ENCODE results near the gene LRBA. TPM values are rescaled to one million over a fixed set of nuclear protein-coding genes. Genes with fewer than 3 reads are reported as not detected.

The LRBA gene
- total RNA-seq, 1 donor from 2014 or later = 26.4 TPM

GRCh38 chr4:150375025-150375424 lies 640.1 kb downstream of the LRBA start:
- peaks cover 3% of the 10 kb centered on the region for H3K9me3 Mint-ChIP-seq (ENCODE audit: unreplicated experiment)
- DNase-seq = no peak
- TF ChIP-seq CTCF (IDR thresholded peaks at IDR 0.05; ENCODE audit: partially characterized antibody, unreplicated experiment) = no peak
- H3K36me3 Mint-ChIP-seq (ENCODE audit: unreplicated experiment) = no peaks in the 10 kb centered on the region
- H3K4me3 Mint-ChIP-seq (ENCODE audit: unreplicated experiment) = no peak overlapping the region
- H3K4me1 Mint-ChIP-seq (ENCODE audit: low read depth, unreplicated experiment) = no peaks in the 10 kb centered on the region
- no peak overlapping the region for H3K27ac Mint-ChIP-seq (ENCODE audit: unreplicated experiment)
- peaks cover 2% of the 10 kb centered on the region for H3K27me3 Mint-ChIP-seq (ENCODE audit: unreplicated experiment)

- TF ChIP-seq CTCF (IDR thresholded peaks at IDR 0.05; ENCODE audit: partially characterized antibody, unreplicated experiment) = no peak
- H3K36me3 Mint-ChIP-seq (ENCODE audit: unreplicated experiment) = no peaks in the 10 kb centered on the region
- DNase-seq = no peak
- H3K4me1 Mint-ChIP-seq (ENCODE audit: low read depth, unreplicated experiment) = peaks cover 16% of the 10 kb centered on the region
- peaks cover 2% of the 10 kb centered on the region for H3K27me3 Mint-ChIP-seq (ENCODE audit: unreplicated experiment)
- H3K4me3 Mint-ChIP-seq (ENCODE audit: unreplicated experiment) = no peak overlapping the region
- no peak overlapping the region for H3K27ac Mint-ChIP-seq (ENCODE audit: unreplicated experiment)
- H3K9me3 Mint-ChIP-seq (ENCODE audit: unreplicated experiment) = no peaks in the 10 kb centered on the region
Measured at GRCh38 chr4:150371869-150372268, 643.2 kb downstream of the LRBA start.

- Mint-ChIP-seq H3K27me3 (ENCODE audit: unreplicated experiment) (peaks cover 2% of the 10 kb centered on the region), H3K4me3 (ENCODE audit: unreplicated experiment) (no peak overlapping the region), H3K4me1 (ENCODE audit: low read depth, unreplicated experiment) (peaks cover 23% of the 10 kb centered on the region), H3K36me3 (ENCODE audit: unreplicated experiment) (no peaks in the 10 kb centered on the region), H3K9me3 (ENCODE audit: unreplicated experiment) (no peaks in the 10 kb centered on the region), H3K27ac (ENCODE audit: unreplicated experiment) (no peak overlapping the region)
- no peak for DNase-seq
- TF ChIP-seq CTCF (IDR thresholded peaks at IDR 0.05; ENCODE audit: partially characterized antibody, unreplicated experiment) = no peak
Measured at GRCh38 chr4:150369434-150370380, 645.4 kb downstream of the LRBA start.

GRCh38 chr4:150368667-150369066 lies 646.4 kb downstream of the LRBA start:
- no peak for DNase-seq
- no peak overlapping the region for H3K4me3 Mint-ChIP-seq (ENCODE audit: unreplicated experiment)
- H3K4me1 Mint-ChIP-seq (ENCODE audit: low read depth, unreplicated experiment) = peaks cover 27% of the 10 kb centered on the region
- H3K9me3 Mint-ChIP-seq (ENCODE audit: unreplicated experiment) = no peaks in the 10 kb centered on the region
- no peaks in the 10 kb centered on the region for H3K36me3 Mint-ChIP-seq (ENCODE audit: unreplicated experiment)
- no peak for TF ChIP-seq CTCF (IDR thresholded peaks at IDR 0.05; ENCODE audit: partially characterized antibody, unreplicated experiment)
- H3K27me3 Mint-ChIP-seq (ENCODE audit: unreplicated experiment) = peaks cover 2% of the 10 kb centered on the region
- H3K27ac Mint-ChIP-seq (ENCODE audit: unreplicated experiment) = no peak overlapping the region

- no peak for DNase-seq
- no peak overlapping the region for H3K4me3 Mint-ChIP-seq (ENCODE audit: unreplicated experiment)
- peaks cover 29% of the 10 kb centered on the region for H3K4me1 Mint-ChIP-seq (ENCODE audit: low read depth, unreplicated experiment)
- H3K36me3 Mint-ChIP-seq (ENCODE audit: unreplicated experiment) = no peaks in the 10 kb centered on the region
- no peak for TF ChIP-seq CTCF (IDR thresholded peaks at IDR 0.05; ENCODE audit: partially characterized antibody, unreplicated experiment)
- H3K9me3 Mint-ChIP-seq (ENCODE audit: unreplicated experiment) = no peaks in the 10 kb centered on the region
- H3K27ac Mint-ChIP-seq (ENCODE audit: unreplicated experiment) = no peak overlapping the region
- peaks cover 2% of the 10 kb centered on the region for H3K27me3 Mint-ChIP-seq (ENCODE audit: unreplicated experiment)
Measured at GRCh38 chr4:150367326-150367725, 647.8 kb downstream of the LRBA start.

Measured in glutamatergic neuron (in vitro differentiated cells).